B cell (primary cell): ENCODE measurements around the gene RNMT. TPM values are rescaled to one million over a fixed set of nuclear protein-coding genes. Genes with fewer than 3 reads are reported as not detected.

Experiments used
- ATAC-seq: fragments of 200-7000 bp; cut with Tn5 transposase; one replicate; pipeline ENCODE4 v1.10.0; 2021; ENCODE audit warnings: low read depth, mild to moderate bottlenecking, moderate number of reproducible peaks, moderate library complexity
- CTCF ChIA-PET: fragments of 350-600 bp; sonication (Branson Sonifier 250); formaldehyde crosslinking; loops from one replicate; lab custom pipeline; 2021; ENCODE audit warnings: antibody characterized with exemption, inconsistent platforms; lab: Charles Lee
- POLR2A ChIA-PET: fragments of 350-600 bp; sonication (Branson Sonifier 250); formaldehyde crosslinking; loops from one replicate; lab custom pipeline; 2021; ENCODE audit warnings: antibody characterized with exemption; lab: Charles Lee
- DNase-seq: peaks from one replicate; pipeline ENCODE4 v3.0.0; 2013
- H2AFZ ChIP-seq: 2 replicates; pipeline ENCODE4 v1.6.1; 2012; ENCODE audit warnings: mild to moderate bottlenecking, low read depth, low read length; ENCODE audit not compliant: insufficient read depth, poor library complexity, severe bottlenecking
- H3K27ac ChIP-seq, 2 donors: 1 replicate in 1 of 2; 2 replicates in 1 of 2; pipeline ENCODE4 v1.5.1; 2012 to 2013; ENCODE audit warnings: low read length in 2 of 2, mild to moderate bottlenecking in 2 of 2, moderate library complexity in 1 of 2
- H3K27me3 ChIP-seq, 4 experiments: fragments of 200-600 bp in 1 of 4; sonication (generic) in 1 of 4; replicated peaks in 1 of 4; 1 replicate in 2 of 4; 2 replicates in 2 of 4; pipeline versions ENCODE4 v1.6.1 to v1.7.0; 2013 to 2016; ENCODE audit warnings: low read length in 3 of 4, mild to moderate bottlenecking in 2 of 4, mixed read lengths in 1 of 4, moderate library complexity in 1 of 4; ENCODE audit not compliant: insufficient read depth in 4 of 4, control insufficient read depth in 3 of 4; ENCODE audit errors: control extremely low read depth in 1 of 4
- H3K36me3 ChIP-seq, 2 experiments: replicated peaks in 1 of 2; 1 replicate in 1 of 2; 2 replicates in 1 of 2; pipeline versions ENCODE4 v1.6.1 to v1.7.1; 2013; ENCODE audit warnings: low read length in 1 of 2; ENCODE audit not compliant: insufficient read depth in 2 of 2, control insufficient read depth in 1 of 2; ENCODE audit errors: control extremely low read depth in 1 of 2, extremely low read depth in 1 of 2
- H3K4me1 ChIP-seq, 2 donors: fragments of 200-600 bp in 1 of 2; sonication (generic) in 1 of 2; 1 replicate in 1 of 2; 2 replicates in 1 of 2; pipeline versions ENCODE4 v1.5.1 to v1.6.1; 2013 to 2017; ENCODE audit warnings: low read length in 2 of 2; ENCODE audit not compliant: control insufficient read depth in 2 of 2, insufficient read depth in 2 of 2
- H3K4me2 ChIP-seq: replicated peaks from 2 replicates; pipeline ENCODE3; 2012; ENCODE audit warnings: mild to moderate bottlenecking, low read depth, low read length; ENCODE audit not compliant: poor library complexity, severe bottlenecking
- H3K4me3 ChIP-seq, 5 experiments: fragments of 200-600 bp in 1 of 5; sonication (generic) in 1 of 5; 1 replicate in 3 of 5; 2 replicates in 2 of 5; pipeline versions ENCODE4 v1.5.1 to v1.7.0; 2011 to 2016; ENCODE audit warnings: low read length in 4 of 5, mild to moderate bottlenecking in 4 of 5, low read depth in 2 of 5, control low read depth in 1 of 5, moderate library complexity in 1 of 5; ENCODE audit not compliant: insufficient read depth in 1 of 5; ENCODE audit errors: control extremely low read depth in 1 of 5, extremely low read depth in 1 of 5
- H3K79me2 ChIP-seq: fragments of 200-600 bp; sonication (generic); one replicate; pipeline ENCODE4 v1.6.0; 2016; ENCODE audit warnings: low read length; ENCODE audit not compliant: control insufficient read depth, insufficient read depth
- H3K9ac ChIP-seq: fragments of 200-600 bp; sonication (generic); 2 replicates; pipeline ENCODE4 v1.6.1; 2017; ENCODE audit warnings: mild to moderate bottlenecking, low read length, moderate library complexity
- H3K9me3 ChIP-seq, 3 donors: one replicate each; pipeline versions ENCODE4 v1.6.1 to v1.7.1; 2013; ENCODE audit warnings: low read length in 2 of 3; ENCODE audit not compliant: control insufficient read depth in 2 of 3, insufficient read depth in 1 of 3; ENCODE audit errors: control extremely low read depth in 1 of 3
- H4K20me1 ChIP-seq: 2 replicates; pipeline ENCODE4 v1.6.0; 2012; ENCODE audit warnings: mild to moderate bottlenecking, low read length; ENCODE audit not compliant: insufficient read depth, control insufficient read depth, poor library complexity, severe bottlenecking
- H3K27ac Mint-ChIP-seq: one replicate; pipeline ENCODE4 v1.8.0; 2021; ENCODE audit warnings: mixed read lengths
- H3K27me3 Mint-ChIP-seq: one replicate; pipeline ENCODE4 v1.8.0; 2021; ENCODE audit warnings: mixed read lengths
- H3K4me1 Mint-ChIP-seq: one replicate; pipeline ENCODE4 v1.8.0; 2021; ENCODE audit warnings: mixed read lengths
- H3K4me3 Mint-ChIP-seq: one replicate; pipeline ENCODE4 v1.8.0; 2021; ENCODE audit warnings: mixed read lengths
- H3K9me3 Mint-ChIP-seq: one replicate; pipeline ENCODE4 v1.8.0; 2022; ENCODE audit warnings: mixed read lengths; ENCODE audit not compliant: insufficient read depth
- CTCF ChIP-seq: fragments of 200-600 bp; IDR thresholded peaks from one replicate; pipeline ENCODE4 v1.8.0; 2022; ENCODE audit warnings: antibody characterized with exemption, mild to moderate bottlenecking
- EZH2 ChIP-seq: IDR thresholded peaks from 2 replicates; pipeline ENCODE4 v1.6.1; 2012; ENCODE audit warnings: borderline replicate concordance, low read depth, mild to moderate bottlenecking, moderate library complexity, low read length; ENCODE audit not compliant: insufficient read depth, poor library complexity, severe bottlenecking
- WGBS: methylation state at CpG from one replicate; pipeline ENCODE4 v1.1.5; 2013; ENCODE audit warnings: missing lambda C conversion rate; ENCODE audit not compliant: insufficient coverage; 5-methylcytosine and 5-hydroxymethylcytosine counted together
- intact Hi-C: fragments of 100-400 bp; cut with micrococcal nuclease; formaldehyde crosslinking; loops from one replicate; pipeline ENCODE4 v1.10.0; 2022
- polyA plus RNA-seq: library from polyadenylated mRNA; depleted of rRNA; stranded (reverse); fragments of >200 nt; gene quantifications from 2 replicates; pipeline ENCODE4 v1.2.3, GENCODE V29; 2012
- total RNA-seq, 2 donors: library from RNA; stranded (reverse); fragments of 120-200 nt in 1 of 2; gene quantifications; 1 replicate in 1 of 2; 2 replicates in 1 of 2; pipeline versions ENCODE4 v1.2.3 to v1.2.4, GENCODE V29; 2013 to 2022

The RNMT gene
- total and polyA plus RNA-seq, 2 donors (not counting 1 experiment from before 2014, with no cell fraction given): 15.4 to 57.8 TPM

GRCh38 chr18:13725566-13726231, 774 bp upstream of the RNMT start:
- peak overlapping the region; percentile 89 for H3K4me2 ChIP-seq
- peaks cover 0 to 3% of the 10 kb centered on the region in 2 experiments for H3K36me3 ChIP-seq
- no peaks in the 10 kb centered on the region for H3K27me3 ChIP-seq
- peaks cover 10% of the 10 kb centered on the region for H4K20me1 ChIP-seq
- DNase-seq (no peak), ATAC-seq (no peak)
- no peaks in the 10 kb centered on the region for H3K9me3 ChIP-seq
- H3K27me3 Mint-ChIP-seq: no peaks in the 10 kb centered on the region
- peak overlapping the region; percentile 95 for H2AFZ ChIP-seq
- H3K27ac ChIP-seq: peak overlapping the region; percentile 35 to 94
- ChIA-PET POLR2A (interaction anchor here (0.9 to 1.0 kb wide), 2 partner anchors 163 to 842 kb away, joined by 4 to 5 read pairs; partner anchors contain the start of gene PTPN2), CTCF (interaction anchor here (1.0 to 2.0 kb wide), 3 partner anchors 96 to 510 kb away, joined by 3 to 12 read pairs (median 3); no protein-coding TSS in a partner anchor)
- WGBS: under 1% methylated on average over 26 of the region's 35 CpGs
- peaks cover 20 to 26% of the 10 kb centered on the region in 2 donors for H3K4me1 ChIP-seq
- intact Hi-C loops: loop anchor here (1.0 to 5.0 kb wide), 5 partner anchors 163 to 1023 kb away; partner anchors contain the start of genes CEP192, CEP76 and ZNF519
- H3K9me3 Mint-ChIP-seq: no peaks in the 10 kb centered on the region
- peak overlapping the region; percentile 45 to 94 (median 88) for H3K4me3 ChIP-seq
- H3K4me3 Mint-ChIP-seq: peak overlapping the region; percentile 97
- H3K9ac ChIP-seq: peak overlapping the region; percentile 91
- TF ChIP-seq EZH2 (no peak), CTCF (no peak)
- H3K4me1 Mint-ChIP-seq: peaks cover 46% of the 10 kb centered on the region
- peaks cover 99% of the 10 kb centered on the region for H3K79me2 ChIP-seq
- peak overlapping the region; percentile 98 for H3K27ac Mint-ChIP-seq

GRCh38 chr18:13726972-13727331, 479 bp downstream of the RNMT start:
- H3K4me1 ChIP-seq: peaks cover 21 to 26% of the 10 kb centered on the region in 2 donors
- DNase-seq: no peak
- no peaks in the 10 kb centered on the region for H3K27me3 Mint-ChIP-seq
- H3K79me2 ChIP-seq: peaks cover 98% of the 10 kb centered on the region
- peak overlapping the region; percentile 89 for H3K4me2 ChIP-seq
- TF ChIP-seq CTCF (no peak), EZH2 (no peak)
- peak overlapping the region; percentile 51 to 94 (median 88) for H3K4me3 ChIP-seq
- peak overlapping the region; percentile 97 for H3K4me3 Mint-ChIP-seq
- H3K4me1 Mint-ChIP-seq: peaks cover 51% of the 10 kb centered on the region
- peak overlapping the region; percentile 91 for H3K9ac ChIP-seq
- H3K9me3 ChIP-seq: no peaks in the 10 kb centered on the region
- H4K20me1 ChIP-seq: peaks cover 14% of the 10 kb centered on the region
- ChIA-PET POLR2A (interaction anchor here (0.6 to 1.0 kb wide), 2 partner anchors 150 to 843 kb away, joined by 3 to 5 read pairs; partner anchors contain the start of gene PTPN2), CTCF (interaction anchor here (0.5 to 2.0 kb wide), 4 partner anchors 17 to 511 kb away, joined by 3 to 12 read pairs (median 3); no protein-coding TSS in a partner anchor)
- H2AFZ ChIP-seq: peak overlapping the region; percentile 95
- peak overlapping the region; percentile 98 for H3K27ac Mint-ChIP-seq
- H3K27ac ChIP-seq: peak overlapping the region; percentile 83 to 94
- ATAC-seq: no peak
- no peaks in the 10 kb centered on the region for H3K27me3 ChIP-seq
- H3K36me3 ChIP-seq: peaks cover 3 to 4% of the 10 kb centered on the region in 2 experiments
- intact Hi-C loops: loop anchor here (1.0 to 5.0 kb wide), 5 partner anchors 164 to 1025 kb away; partner anchors contain the start of genes CEP192, CEP76 and ZNF519
- under 1% methylated on average over 30 of the region's 30 CpGs for WGBS
- no peaks in the 10 kb centered on the region for H3K9me3 Mint-ChIP-seq
